ENCODE data around the gene ADCY2. TPM values are rescaled to one million over a fixed set of nuclear protein-coding genes. Genes with fewer than 3 reads are reported as not detected.

The ADCY2 gene
- total and polyA plus RNA-seq, 2 experiments from 2014 or later = 23.8 to 74.9 TPM

GRCh38 chr5:7869474-7870136 is 473.7 kb downstream of the ADCY2 start (continued):
- TF ChIP-seq ETS1 (IDR thresholded peaks at IDR 0.05) (no peak), EZH2phosphoT487 (IDR thresholded peaks at IDR 0.05; ENCODE audit: unreplicated experiment) (no peak), REST (IDR thresholded peaks at IDR 0.05; ENCODE audit: unreplicated experiment) (no peak), CTCF (conservative IDR thresholded peaks at IDR 0.05; ENCODE audit: low read depth in 2 of 2) (no peak), ZNF331 (CRISPR knock-in tag; IDR thresholded peaks at IDR 0.05; ENCODE audit: low read depth) (no peak)

GRCh38 chr5:7871653-7872052 is 475.7 kb downstream of the ADCY2 start:
- Histone ChIP-seq H3K4me3 (no peak overlapping the region), H3K9me2 (ENCODE audit: insufficient read depth) (no peaks in the 10 kb centered on the region), H4K20me1 (replicated peaks; ENCODE audit: insufficient read depth) (peaks cover 47% of the 10 kb centered on the region), H3K79me2 (replicated peaks; ENCODE audit: insufficient read depth) (peaks cover 86% of the 10 kb centered on the region), H3F3A (replicated peaks; ENCODE audit: low read depth) (no peaks in the 10 kb centered on the region), H2AFZ (no peak overlapping the region), H3K4me1 (ENCODE audit: insufficient read depth) (peaks cover 22% of the 10 kb centered on the region; the same call in 1 of the 2 replicates), H3K27me3 (ENCODE audit: insufficient read depth) (no peaks in the 10 kb centered on the region), H3K4me2 (no peak overlapping the region), H3K36me3 (ENCODE audit: insufficient read depth) (peaks cover 23% of the 10 kb centered on the region; the same call in 1 of the 2 replicates), H3K27ac (ENCODE audit: low read depth) (no peak overlapping the region)
- Mint-ChIP-seq H3K9me3 (peaks cover 4% of the 10 kb centered on the region; the same call in 1 of the 3 replicates), H3K4me3 (no peak overlapping the region), H3K36me3 (ENCODE audit: low read depth) (peaks cover 30% of the 10 kb centered on the region), H3K27me3 (ENCODE audit: insufficient read depth, low read depth, poor library complexity) (peaks cover 4% of the 10 kb centered on the region), H3K27ac (no peak overlapping the region), H3K4me1 (peaks cover 15% of the 10 kb centered on the region)
- DNase-seq (ENCODE audit: low spot score) = no peak
- no peak for ATAC-seq
- TF ChIP-seq JUNB (IDR thresholded peaks at IDR 0.05; ENCODE audit: unreplicated experiment) = no peak
- TF ChIP-seq CREB1 (CRISPR knock-in tag; IDR thresholded peaks at IDR 0.05; ENCODE audit: low read depth) = no peak
- TF ChIP-seq ZNF114 (CRISPR knock-in tag; IDR thresholded peaks at IDR 0.05) = no peak
- no peak for TF ChIP-seq POLR2AphosphoS5 (IDR thresholded peaks at IDR 0.05; ENCODE audit: low read depth)
- TF ChIP-seq EZH2phosphoT487 (IDR thresholded peaks at IDR 0.05; ENCODE audit: unreplicated experiment) = no peak
- no peak for TF ChIP-seq CTCF (conservative IDR thresholded peaks at IDR 0.05; ENCODE audit: low read depth in 2 of 2)
- no peak for TF ChIP-seq STAT1 (IDR thresholded peaks at IDR 0.05; ENCODE audit: unreplicated experiment)
- no peak for TF ChIP-seq EZH2 (IDR thresholded peaks at IDR 0.05; ENCODE audit: low read depth, unreplicated experiment)
- TF ChIP-seq REST (IDR thresholded peaks at IDR 0.05; ENCODE audit: unreplicated experiment) = no peak
- TF ChIP-seq ETS1 (IDR thresholded peaks at IDR 0.05) = no peak
- no peak for TF ChIP-seq ZNF331 (CRISPR knock-in tag; IDR thresholded peaks at IDR 0.05; ENCODE audit: low read depth)
- TF ChIP-seq NANOG (IDR thresholded peaks at IDR 0.05; ENCODE audit: borderline replicate concordance) = no peak

All from GM23338 (cell line).